ENCODE data around the gene FH. TPM values are rescaled to one million over a fixed set of nuclear protein-coding genes. Genes with fewer than 3 reads are reported as not detected.

FH gene
- total RNA-seq (2014; rRNA removed; shearing (Covaris generic)), result 103 and 104 TPM in 2 replicates

GRCh38 chr1:241519308-241520079 lies at the start of gene FH:
Gene FH (minus strand): TSS chr1:241519755. CDS start chr1:241519722, 33 bp downstream.
- peak; percentile 98 for DNase-seq (ENCODE audit: low read depth)

DNA sequence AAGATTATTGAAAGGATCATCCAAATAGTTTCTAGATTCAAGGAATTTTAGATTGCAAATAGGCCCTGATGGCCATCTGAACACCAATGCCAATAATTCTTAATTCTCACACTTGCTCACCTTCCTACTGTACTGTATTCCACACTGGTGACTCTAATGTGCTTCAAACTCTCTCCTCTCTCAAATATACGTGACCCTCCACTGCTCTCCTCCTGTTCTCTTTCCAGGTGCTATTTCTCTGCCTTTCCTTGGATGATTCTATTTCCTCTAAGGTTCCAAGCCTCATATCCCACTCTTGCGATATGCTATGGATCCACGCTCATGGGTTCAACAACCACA lies 41.3 kb upstream of the FH start:
- no peak for DNase-seq (ENCODE audit: low read depth)

DNA sequence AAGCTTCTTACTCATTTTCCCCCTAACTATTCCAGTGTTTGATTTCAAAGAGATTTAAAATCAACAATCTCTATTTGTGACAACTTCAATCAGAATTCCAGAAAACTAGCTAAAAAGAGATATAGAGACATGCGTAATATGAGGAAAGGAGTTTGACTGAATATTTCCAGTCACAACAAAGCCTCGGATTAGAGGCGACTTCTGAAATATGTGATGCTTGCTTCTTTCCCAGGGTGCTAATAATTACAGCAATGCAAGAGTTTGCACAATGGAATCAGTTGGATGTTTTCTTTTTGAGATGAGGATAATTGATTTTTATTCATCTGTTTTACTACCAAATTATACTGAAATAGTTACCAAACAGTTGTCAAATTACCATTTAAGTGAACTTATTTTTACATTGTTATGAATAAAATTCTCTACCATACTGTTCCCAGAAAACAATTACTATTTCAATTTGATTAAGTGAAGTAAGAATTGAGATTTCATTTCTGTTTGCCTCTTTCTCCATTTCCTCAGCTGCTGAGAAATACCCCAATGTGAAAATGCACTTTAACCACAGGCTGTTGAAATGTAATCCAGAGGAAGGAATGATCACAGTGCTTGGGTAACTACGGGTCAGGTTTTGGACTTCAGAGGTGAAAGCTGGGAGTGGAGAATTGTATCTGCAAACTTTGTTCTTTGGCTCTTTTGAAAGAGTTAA lies 40.7 kb upstream of the FH start:
- DNase-seq (ENCODE audit: low read depth), result no peak

DNA sequence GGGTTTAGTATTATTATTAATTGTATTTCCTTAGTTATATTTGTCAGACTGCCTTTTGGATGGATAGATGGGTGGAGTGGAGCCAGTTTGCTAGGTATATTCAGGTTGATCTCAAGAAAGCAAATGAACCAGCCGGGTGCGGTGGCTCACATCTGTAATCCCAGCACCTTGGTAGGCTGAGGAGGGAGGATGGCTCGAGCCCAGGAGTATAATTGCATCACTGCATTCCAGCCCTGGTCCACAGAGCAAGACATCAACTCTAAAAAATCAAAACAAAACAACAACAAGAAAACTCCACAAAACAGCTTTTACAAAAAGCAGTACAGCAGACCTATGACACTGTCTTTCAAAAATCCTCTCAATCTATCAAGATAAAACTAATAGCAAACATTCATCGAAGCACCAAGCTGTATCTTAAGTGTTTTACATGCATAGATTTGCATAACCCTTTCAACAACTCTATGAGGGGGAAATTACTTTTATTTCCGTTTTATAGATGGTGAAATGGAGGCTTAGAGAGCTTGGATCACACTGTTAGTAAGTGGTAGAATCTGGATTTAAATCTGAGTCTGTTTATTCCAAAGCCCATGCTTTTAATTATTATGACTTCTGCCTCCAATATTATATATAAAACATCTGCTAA lies 38.1 kb upstream of the FH start:
- DNase-seq (ENCODE audit: low read depth), result no peak

- DNase-seq (ENCODE audit: low read depth), result no peak
Observed at GRCh38 chr1:241557031-241557430, 37.5 kb upstream of the FH start.

GRCh38 chr1:241555526-241555925 lies 36.0 kb upstream of the FH start:
- DNase-seq (ENCODE audit: low read depth), result no peak

GRCh38 chr1:241553886-241554592 lies 34.5 kb upstream of the FH start:
- no peak for DNase-seq (ENCODE audit: low read depth)

GRCh38 chr1:241551759-241552638 lies 32.4 kb upstream of the FH start:
- DNase-seq (ENCODE audit: low read depth), result no peak

DNA sequence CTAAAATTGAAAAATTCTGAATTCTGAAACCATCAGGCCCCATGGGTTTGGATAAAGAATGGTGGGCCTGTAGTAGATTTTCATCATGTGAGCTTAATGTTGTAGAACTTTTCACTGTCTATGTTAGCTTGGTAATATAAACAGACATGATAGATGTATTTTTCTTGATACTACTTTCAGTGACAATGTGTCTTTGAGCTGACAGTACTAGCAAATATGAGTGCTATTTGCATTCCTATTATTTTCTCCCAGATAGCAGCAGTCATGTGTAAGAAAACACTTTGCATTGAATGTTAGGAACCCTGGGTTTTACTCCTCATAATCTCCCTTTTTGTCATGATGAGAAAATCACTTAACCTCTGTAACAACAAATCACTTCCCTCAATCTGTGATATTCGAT lies 30.8 kb upstream of the FH start:
- no peak for DNase-seq (ENCODE audit: low read depth)

DNA sequence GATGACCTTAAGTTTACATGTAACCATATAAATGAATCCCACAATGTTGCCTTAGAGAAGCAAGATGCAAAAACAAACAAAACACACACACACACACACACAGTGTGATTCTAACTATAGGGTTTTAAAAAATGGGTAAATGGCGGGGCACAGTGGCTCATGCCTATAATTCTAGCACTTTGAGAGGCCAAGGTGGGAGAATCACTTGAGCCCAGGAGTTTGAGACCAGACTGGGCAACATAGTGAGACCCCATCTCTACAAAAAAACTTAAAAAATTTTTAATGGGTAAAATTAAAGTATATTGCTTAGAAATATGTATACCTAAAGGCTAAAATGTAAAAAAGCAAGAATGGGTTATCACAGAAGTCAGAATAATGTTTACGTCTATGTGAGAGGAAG lies 28.5 kb upstream of the FH start:
- no peak for DNase-seq (ENCODE audit: low read depth)

DNA sequence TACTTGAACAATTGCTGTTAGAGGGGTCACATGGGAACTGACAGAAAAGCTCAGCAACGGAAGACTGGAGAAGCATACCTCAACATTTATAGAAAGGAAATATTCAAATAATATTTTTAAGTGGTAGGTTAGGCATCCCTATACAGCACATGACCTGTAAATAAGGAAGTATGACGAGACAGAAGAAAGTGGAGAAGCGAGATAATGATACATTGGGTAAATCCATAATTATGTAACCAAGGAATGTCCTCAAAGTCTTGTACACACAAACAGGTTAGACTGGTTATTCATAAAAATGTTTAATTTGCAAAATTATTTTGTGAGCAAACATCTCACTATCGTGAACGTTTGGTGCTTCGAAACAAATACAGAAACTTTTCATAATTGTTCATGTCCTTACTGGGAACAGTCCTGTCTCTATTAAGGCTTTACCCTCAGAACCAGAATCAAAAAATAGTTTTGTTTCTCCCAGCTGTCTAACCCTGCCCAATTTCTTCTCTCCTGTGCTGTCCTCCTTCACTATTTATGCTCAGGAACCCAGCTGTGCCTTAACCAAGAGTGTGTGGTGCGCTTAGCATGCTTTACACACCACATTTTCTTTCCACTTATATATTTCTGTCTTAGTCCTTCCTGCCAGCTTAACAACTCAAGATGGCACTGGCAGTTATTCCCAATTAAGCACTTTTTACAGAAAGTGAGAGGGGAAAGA lies 22.8 kb upstream of the FH start:
- DNase-seq (ENCODE audit: low read depth), result no peak

- no peak for DNase-seq (ENCODE audit: low read depth)
Observed at GRCh38 chr1:241536969-241537368, 17.4 kb upstream of the FH start.

DNA sequence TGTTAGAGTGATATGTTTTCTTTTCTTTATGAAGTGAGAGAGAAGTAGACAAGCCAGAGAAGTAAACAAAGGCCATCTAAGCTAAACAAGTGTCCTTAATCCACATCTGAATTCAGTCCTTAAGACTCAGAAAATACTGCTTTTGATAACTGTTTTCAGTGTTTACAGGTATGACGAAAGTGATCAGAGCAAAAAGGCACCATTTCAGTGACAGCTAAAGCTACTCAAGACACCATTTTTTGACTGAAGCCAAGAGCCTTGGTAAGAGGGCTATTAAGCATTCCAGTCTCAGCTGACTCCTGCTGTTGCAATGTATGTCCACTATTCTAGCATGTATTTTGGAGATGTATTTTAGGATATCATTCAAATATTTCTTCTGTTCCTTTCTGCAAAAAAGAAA lies 16.7 kb upstream of the FH start:
- DNase-seq (ENCODE audit: low read depth), result no peak

GRCh38 chr1:241533326-241534115 lies 14.0 kb upstream of the FH start:
- DNase-seq (ENCODE audit: low read depth), result no peak

- no peak for DNase-seq (ENCODE audit: low read depth)
Observed at GRCh38 chr1:241532864-241533263, 13.3 kb upstream of the FH start.

- DNase-seq (ENCODE audit: low read depth), result peak; percentile 19
Observed at GRCh38 chr1:241532162-241532531, 12.6 kb upstream of the FH start, which contains the start of gene KMO. Gene KMO (plus strand): TSS chr1:241532378. CDS start chr1:241532445, 67 bp downstream.

DNA sequence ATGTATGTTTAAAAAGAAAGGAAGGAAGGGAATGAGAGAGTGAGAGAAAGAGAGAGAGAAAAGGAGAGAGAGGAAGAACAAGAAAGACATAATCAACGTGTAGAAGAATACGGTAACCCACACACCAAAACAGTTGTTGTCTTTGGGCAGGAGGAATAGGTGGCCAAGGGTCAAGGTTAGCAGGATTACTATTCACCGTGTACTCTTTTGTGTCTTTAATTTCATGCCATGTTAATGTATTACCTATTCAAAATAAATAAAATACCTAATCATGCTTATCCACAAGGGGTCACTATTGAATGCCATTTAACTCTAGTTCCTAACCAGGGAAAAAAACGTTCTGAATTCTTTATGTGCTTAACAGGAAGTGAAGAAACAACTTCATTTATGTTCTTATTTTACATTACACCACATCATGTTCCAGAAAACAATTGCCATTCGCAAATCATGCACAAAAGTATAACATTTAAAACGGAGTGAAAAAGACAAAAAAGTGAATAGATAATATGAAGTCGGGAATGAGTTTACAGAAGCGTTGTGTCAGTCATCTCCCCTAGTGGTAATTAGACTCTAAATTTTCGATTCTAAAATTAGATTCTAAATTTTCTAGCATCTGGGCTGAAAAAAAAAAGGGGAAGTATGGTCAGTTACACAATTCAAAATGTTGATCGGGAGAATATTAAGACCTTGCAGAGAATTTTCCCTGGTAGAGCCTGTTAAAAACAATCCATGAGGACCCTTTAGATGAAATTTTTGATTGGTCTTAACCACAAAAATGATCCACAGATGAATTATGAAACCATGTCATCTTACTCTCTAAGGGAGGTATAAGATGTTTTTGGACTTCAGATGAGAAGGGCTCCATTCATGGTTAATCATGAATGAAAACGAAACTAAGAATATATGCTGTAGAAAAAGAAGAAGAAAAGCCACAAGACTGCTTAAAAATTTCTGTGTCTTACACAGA lies 11.9 kb upstream of the FH start:
- DNase-seq (ENCODE audit: low read depth), result peak; percentile 43

DNA sequence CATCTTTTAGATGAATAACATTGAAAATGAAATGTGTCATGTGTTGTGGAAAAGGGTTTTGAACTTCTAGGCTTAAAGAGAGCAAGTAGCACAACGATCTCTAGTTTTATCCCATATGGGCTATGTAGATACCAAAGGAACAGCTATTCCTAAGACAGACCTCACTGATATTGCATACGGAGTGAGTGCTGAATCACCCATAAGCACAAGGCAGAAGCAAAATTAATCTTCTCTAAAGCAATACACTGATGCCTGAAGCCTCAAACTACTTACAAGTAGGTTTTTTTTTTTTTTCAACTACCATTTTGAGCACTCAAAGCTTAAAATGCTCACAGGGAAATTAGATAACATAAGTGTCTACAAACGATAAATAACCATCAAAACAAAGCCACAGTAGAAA lies 7.6 kb upstream of the FH start:
- DNase-seq (ENCODE audit: low read depth), result no peak

DNA sequence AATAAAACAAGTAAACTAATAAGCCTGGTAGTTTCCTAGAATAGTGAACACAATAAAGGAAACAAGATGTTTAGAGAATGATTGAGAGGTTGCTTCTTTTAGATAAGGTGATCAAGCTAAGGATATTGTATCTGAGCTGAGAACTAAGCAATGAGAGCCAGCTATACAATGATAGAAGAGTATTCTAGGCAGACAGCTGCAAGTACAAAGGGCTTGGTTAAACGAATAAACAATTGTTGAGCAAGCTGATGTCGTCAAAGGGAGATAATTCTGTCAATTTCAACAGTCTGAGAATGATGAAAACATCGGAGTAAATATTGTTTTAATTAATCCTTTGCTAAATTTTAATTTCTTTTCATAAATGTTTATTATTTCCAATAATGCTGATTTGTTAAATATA lies 5.5 kb upstream of the FH start:
- no peak for DNase-seq (ENCODE audit: low read depth)

All from Daoy (cell line).